DND-41 (cell line): ENCODE measurements around the gene SLC25A22.

Source experiments
- ATAC-seq: fragments of 200-7000 bp; cut with Tn5 transposase; 3 replicates; pipeline ENCODE4 v1.9.1; 2021; ENCODE audit warnings: low read depth; ENCODE audit not compliant: insufficient read depth
- DNase-seq: peaks from one replicate; pipeline ENCODE4 v3.0.0-alpha.2; 2020
- H2AFZ ChIP-seq: 2 replicates; pipeline ENCODE4 v1.6.0; 2012; ENCODE audit warnings: low read depth, low read length
- H3K27ac ChIP-seq: 2 replicates; pipeline ENCODE4 v1.5.1; 2012; ENCODE audit warnings: low read length, inconsistent platforms
- H3K27me3 ChIP-seq: fragments of 200-600 bp; sonication (generic); 2 replicates; pipeline ENCODE4 v1.6.0; 2012; ENCODE audit warnings: low read length, mild to moderate bottlenecking, inconsistent platforms; ENCODE audit not compliant: insufficient read depth, poor library complexity
- H3K36me3 ChIP-seq: 2 replicates; pipeline ENCODE4 v1.5.1; 2012; ENCODE audit warnings: low read length, inconsistent platforms; ENCODE audit not compliant: insufficient read depth
- H3K4me1 ChIP-seq: 2 replicates; pipeline ENCODE4 v1.5.1; 2012; ENCODE audit warnings: mild to moderate bottlenecking, low read length; ENCODE audit not compliant: insufficient read depth
- H3K4me2 ChIP-seq: 2 replicates; pipeline ENCODE4 v1.6.0; 2012; ENCODE audit warnings: mild to moderate bottlenecking, moderate library complexity, low read length, inconsistent platforms; ENCODE audit not compliant: insufficient read depth
- H3K4me3 ChIP-seq, 2 experiments: fragments of 200-600 bp in 1 of 2; shearing (Covaris generic) in 1 of 2; 2 replicates each; pipeline ENCODE4 v1.5.1; 2012 to 2016; ENCODE audit warnings: inconsistent platforms in 2 of 2, low read length in 2 of 2, mild to moderate bottlenecking in 2 of 2, low read depth in 1 of 2, moderate library complexity in 1 of 2
- H3K79me2 ChIP-seq: 2 replicates; pipeline ENCODE4 v1.6.0; 2012; ENCODE audit warnings: low read length, inconsistent platforms; ENCODE audit not compliant: insufficient read depth
- H3K9ac ChIP-seq: 2 replicates; pipeline ENCODE4 v1.6.0; 2012; ENCODE audit warnings: low read depth, mild to moderate bottlenecking, inconsistent platforms, low read length, moderate library complexity
- H3K9me3 ChIP-seq: 2 replicates; pipeline ENCODE4 v1.5.1; 2012; ENCODE audit warnings: low read length, moderate library complexity, mild to moderate bottlenecking, inconsistent platforms; ENCODE audit not compliant: insufficient read depth, severe bottlenecking
- H4K20me1 ChIP-seq: 2 replicates; pipeline ENCODE4 v1.6.0; 2012; ENCODE audit warnings: low read length; ENCODE audit not compliant: insufficient read depth
- EZH2 ChIP-seq: IDR thresholded peaks from 3 replicates; pipeline ENCODE4 v1.6.1; 2012; ENCODE audit warnings: borderline replicate concordance, low read depth, mild to moderate bottlenecking, moderate library complexity, low read length, inconsistent platforms; ENCODE audit not compliant: severe bottlenecking
- TF ChIP-seq, protein P1 (sequence below): IDR thresholded peaks from 2 replicates; pipeline ENCODE4 v1.5.1; 2012; ENCODE audit warnings: borderline replicate concordance, low read length, moderate library complexity, mild to moderate bottlenecking; ENCODE audit not compliant: poor library complexity, severe bottlenecking; ENCODE audit errors: extremely low read depth

The SLC25A22 gene

GRCh38 chr11:839875-840617 is 42.0 kb upstream of the SLC25A22 start:
- H3K27me3 ChIP-seq: no peaks in the 10 kb centered on the region
- no peak overlapping the region for H2AFZ ChIP-seq
- ATAC-seq (no peak), DNase-seq (no peak)
- H3K4me2 ChIP-seq: peak overlapping the region; percentile 91; the same call in 1 of the 2 replicates
- peak overlapping the region in 1 of 2 experiments; percentile 98; a peak in 1 of 4 replicates for H3K4me3 ChIP-seq
- no peak overlapping the region for H3K27ac ChIP-seq
- H3K79me2 ChIP-seq: peaks cover 21% of the 10 kb centered on the region
- peaks cover 45% of the 10 kb centered on the region for H3K36me3 ChIP-seq
- H4K20me1 ChIP-seq: peaks cover 28% of the 10 kb centered on the region; the same call in 1 of the 2 replicates
- peak overlapping the region; percentile 91; the same call in 1 of the 2 replicates for H3K9ac ChIP-seq
- H3K9me3 ChIP-seq: no peaks in the 10 kb centered on the region
- no peak for TF ChIP-seq EZH2
- TF ChIP-seq, protein P1, sequence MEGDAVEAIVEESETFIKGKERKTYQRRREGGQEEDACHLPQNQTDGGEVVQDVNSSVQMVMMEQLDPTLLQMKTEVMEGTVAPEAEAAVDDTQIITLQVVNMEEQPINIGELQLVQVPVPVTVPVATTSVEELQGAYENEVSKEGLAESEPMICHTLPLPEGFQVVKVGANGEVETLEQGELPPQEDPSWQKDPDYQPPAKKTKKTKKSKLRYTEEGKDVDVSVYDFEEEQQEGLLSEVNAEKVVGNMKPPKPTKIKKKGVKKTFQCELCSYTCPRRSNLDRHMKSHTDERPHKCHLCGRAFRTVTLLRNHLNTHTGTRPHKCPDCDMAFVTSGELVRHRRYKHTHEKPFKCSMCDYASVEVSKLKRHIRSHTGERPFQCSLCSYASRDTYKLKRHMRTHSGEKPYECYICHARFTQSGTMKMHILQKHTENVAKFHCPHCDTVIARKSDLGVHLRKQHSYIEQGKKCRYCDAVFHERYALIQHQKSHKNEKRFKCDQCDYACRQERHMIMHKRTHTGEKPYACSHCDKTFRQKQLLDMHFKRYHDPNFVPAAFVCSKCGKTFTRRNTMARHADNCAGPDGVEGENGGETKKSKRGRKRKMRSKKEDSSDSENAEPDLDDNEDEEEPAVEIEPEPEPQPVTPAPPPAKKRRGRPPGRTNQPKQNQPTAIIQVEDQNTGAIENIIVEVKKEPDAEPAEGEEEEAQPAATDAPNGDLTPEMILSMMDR: peak; percentile 46
- H3K4me1 ChIP-seq: peaks cover 38% of the 10 kb centered on the region

DNA sequence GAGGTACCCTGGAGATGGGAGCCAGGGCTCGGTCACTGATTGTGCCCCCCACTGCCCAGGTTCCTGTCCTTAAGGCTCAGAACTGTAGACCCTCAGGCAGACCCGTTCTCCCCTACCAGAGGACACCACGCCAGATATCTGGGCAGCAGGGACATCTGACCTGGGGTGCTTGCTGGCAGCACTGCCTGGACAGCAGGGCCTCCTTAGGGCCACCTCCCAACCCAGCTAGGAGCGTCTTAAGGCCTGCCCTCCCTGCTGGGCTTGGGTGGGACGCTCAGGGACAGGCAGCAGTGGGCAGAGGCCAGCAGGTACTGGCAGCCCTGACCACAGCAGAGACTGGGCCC is 41.2 kb upstream of the SLC25A22 start:
- Histone ChIP-seq H3K36me3 (peaks cover 45% of the 10 kb centered on the region), H3K9me3 (no peaks in the 10 kb centered on the region), H3K4me2 (no peak overlapping the region), H3K9ac (no peak overlapping the region), H3K79me2 (peaks cover 21% of the 10 kb centered on the region), H3K4me3 (no peak overlapping the region), H2AFZ (no peak overlapping the region), H4K20me1 (peaks cover 28% of the 10 kb centered on the region; the same call in 1 of the 2 replicates), H3K27ac (no peak overlapping the region), H3K27me3 (no peaks in the 10 kb centered on the region), H3K4me1 (peaks cover 33% of the 10 kb centered on the region)
- DNase-seq: no peak
- no peak for ATAC-seq
- TF ChIP-seq, protein P1: no peak
- no peak for TF ChIP-seq EZH2

DNA sequence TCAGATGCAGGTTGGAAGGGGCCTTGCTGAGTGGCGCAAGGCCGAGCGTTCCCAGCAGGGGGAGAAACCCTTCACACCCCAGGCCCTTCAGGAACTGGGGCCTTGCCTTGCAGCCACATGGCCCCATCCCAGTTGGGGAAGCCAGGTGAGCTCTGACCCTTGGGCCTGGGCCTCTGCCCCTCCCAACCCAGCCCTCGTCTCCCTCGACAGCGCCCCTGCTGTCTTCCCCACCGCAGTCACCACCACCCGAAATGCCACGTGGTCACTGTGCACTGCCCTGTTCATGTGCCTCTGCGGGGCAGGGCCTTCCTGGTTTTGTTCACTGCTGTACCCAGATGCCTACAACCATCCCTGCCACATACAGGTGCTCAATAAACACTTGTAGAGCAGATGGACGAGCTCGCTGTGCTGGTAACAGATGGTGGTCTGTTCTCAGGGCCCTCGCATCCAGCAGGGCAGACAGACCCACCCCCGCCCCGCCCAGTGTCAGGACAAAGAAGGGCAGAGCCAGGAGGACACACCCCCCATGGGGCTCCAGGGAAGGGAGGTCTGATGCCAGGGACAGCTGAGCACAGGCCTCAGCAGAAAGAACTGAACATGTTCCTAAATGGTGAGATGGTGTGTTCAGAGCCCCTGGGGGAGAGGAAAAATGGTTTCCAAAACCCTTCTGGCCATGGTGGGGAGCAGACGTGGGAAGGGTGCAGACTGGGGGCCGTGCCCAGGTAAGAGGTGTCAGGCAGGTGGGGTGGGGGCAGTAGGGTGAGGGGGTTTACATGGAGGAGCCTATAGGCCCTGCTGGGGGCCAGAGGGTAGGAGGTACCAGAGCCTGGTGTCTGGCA is 40.6 kb upstream of the SLC25A22 start:
- no peak overlapping the region for H2AFZ ChIP-seq
- no peaks in the 10 kb centered on the region for H3K9me3 ChIP-seq
- peaks cover 26% of the 10 kb centered on the region; the same call in 1 of the 2 replicates for H4K20me1 ChIP-seq
- H3K4me2 ChIP-seq: no peak overlapping the region
- no peak overlapping the region for H3K4me3 ChIP-seq
- peaks cover 45% of the 10 kb centered on the region for H3K36me3 ChIP-seq
- no peak overlapping the region for H3K27ac ChIP-seq
- peaks cover 30% of the 10 kb centered on the region for H3K4me1 ChIP-seq
- TF ChIP-seq, protein P1: no peak
- TF ChIP-seq EZH2: no peak
- no peak overlapping the region for H3K9ac ChIP-seq
- ATAC-seq (no peak), DNase-seq (no peak)
- no peaks in the 10 kb centered on the region for H3K27me3 ChIP-seq
- peaks cover 21% of the 10 kb centered on the region for H3K79me2 ChIP-seq
